Esophagus muscularis mucosa (tissue), 3 donors: ENCODE results near the gene CPLX1.

Experiments used
- CTCF ChIP-seq, 3 experiments: fragments of 200-600 bp in 2 of 3; fragments of 450-650 bp in 1 of 3; sonication (generic) in 2 of 3; IDR thresholded peaks; one replicate each; pipeline ENCODE4 v1.5.1; 2017 to 2019; ENCODE audit warnings: antibody characterized with exemption in 3 of 3, mild to moderate bottlenecking in 2 of 3, moderate library complexity in 1 of 3
- POLR2A ChIP-seq: fragments of 450-650 bp; IDR thresholded peaks from one replicate; pipeline ENCODE4 v1.6.1; 2017; ENCODE audit warnings: antibody characterized with exemption, moderate library complexity, mild to moderate bottlenecking, low read depth

- TF ChIP-seq CTCF (IDR thresholded peaks at IDR 0.05) = no peak
- TF ChIP-seq POLR2A = no peak
Observed at GRCh38 chr4:832108-832507, 6.2 kb upstream of the CPLX1 start.
